Fibroblast of lung (primary cell): ENCODE data around the gene CEP131. TPM values are rescaled to one million over a fixed set of nuclear protein-coding genes. Genes with fewer than 3 reads are reported as not detected.

ENCODE experiments used
- DNase-seq, 2 donors: peaks; one replicate each; pipeline versions ENCODE4 v3.0.0 to v3.0.0-alpha.2; 2010; ENCODE audit warnings: low read depth in 2 of 2
- H2AFZ ChIP-seq: 2 replicates; pipeline ENCODE4 v1.5.1; 2012; ENCODE audit warnings: low read length, control low read depth, inconsistent platforms
- H3K27ac ChIP-seq: 2 replicates; pipeline ENCODE4 v1.5.1; 2011; ENCODE audit warnings: low read length, control low read depth; ENCODE audit not compliant: insufficient read depth
- H3K27me3 ChIP-seq: 2 replicates; pipeline ENCODE4 v1.5.1; 2011; ENCODE audit warnings: mild to moderate bottlenecking, low read length; ENCODE audit not compliant: control insufficient read depth, insufficient read depth
- H3K36me3 ChIP-seq: 2 replicates; pipeline ENCODE4 v1.5.1; 2011; ENCODE audit warnings: low read length; ENCODE audit not compliant: control insufficient read depth, insufficient read depth
- H3K4me1 ChIP-seq: 2 replicates; pipeline ENCODE4 v1.5.1; 2011; ENCODE audit warnings: low read length; ENCODE audit not compliant: control insufficient read depth, insufficient read depth; ENCODE audit errors: extremely low read depth
- H3K4me2 ChIP-seq: 2 replicates; pipeline ENCODE4 v1.5.1; 2011; ENCODE audit warnings: low read length, control low read depth; ENCODE audit not compliant: insufficient read depth; ENCODE audit errors: extremely low read depth
- H3K4me3 ChIP-seq, 4 experiments: fragments of 200-600 bp in 1 of 4; sonication (generic) in 1 of 4; replicated peaks in 1 of 4; 2 replicates each; pipeline ENCODE4 v1.5.1; 2011 to 2016; ENCODE audit warnings: low read length in 4 of 4, low read depth in 3 of 4, mild to moderate bottlenecking in 3 of 4, control low read depth in 2 of 4, inconsistent platforms in 1 of 4, mixed read lengths in 1 of 4; ENCODE audit not compliant: insufficient read depth in 1 of 4; ENCODE audit errors: control extremely low read depth in 1 of 4
- H3K79me2 ChIP-seq: 2 replicates; pipeline ENCODE4 v1.5.1; 2012; ENCODE audit warnings: mild to moderate bottlenecking, low read length, inconsistent platforms; ENCODE audit not compliant: control insufficient read depth, insufficient read depth
- H3K9ac ChIP-seq: 2 replicates; pipeline ENCODE4 v1.5.1; 2011; ENCODE audit warnings: mild to moderate bottlenecking, low read length, control low read depth; ENCODE audit not compliant: insufficient read depth
- H3K9me3 ChIP-seq: 2 replicates; pipeline ENCODE4 v1.5.1; 2012; ENCODE audit warnings: low read depth, low read length; ENCODE audit not compliant: control insufficient read depth, insufficient read depth
- H4K20me1 ChIP-seq: 2 replicates; pipeline ENCODE4 v1.5.1; 2011; ENCODE audit warnings: low read length; ENCODE audit not compliant: control insufficient read depth, insufficient read depth; ENCODE audit errors: extremely low read depth
- EZH2 ChIP-seq: IDR thresholded peaks from 2 replicates; pipeline ENCODE4 v1.5.1; 2012; ENCODE audit warnings: low read length, control low read depth, mild to moderate bottlenecking; ENCODE audit errors: missing control alignments
- polyA plus RNA-seq, 2 donors: library from polyadenylated mRNA; depleted of rRNA in 1 of 2; stranded (reverse) in 1 of 2; unstranded in 1 of 2; fragments of >200 nt; gene quantifications; 2 replicates each; pipeline ENCODE4 v1.2.1, GENCODE V29; 2011 to 2012; ENCODE audit warnings: missing spikeins in 1 of 2
- total RNA-seq: library from RNA; depleted of rRNA; stranded (reverse); fragments of >200 nt; gene quantifications from 2 replicates; pipeline ENCODE4 v1.2.1, GENCODE V29; 2014
- TF ChIP-seq, protein P1 (sequence below), 2 donors: IDR thresholded peaks in 1 of 2; conservative IDR thresholded peaks in 1 of 2; 1 replicate in 1 of 2; 2 replicates in 1 of 2; pipeline ENCODE4 v1.5.1; 2011 to 2012; ENCODE audit warnings: low read length in 2 of 2, control low read depth in 1 of 2, inconsistent platforms in 1 of 2, low read depth in 1 of 2, mild to moderate bottlenecking in 1 of 2

CEP131 gene
- total and polyA plus RNA-seq, 2 donors (not counting 1 experiment from before 2014, with no cell fraction given) = 2.0 to 7.4 TPM

DNA sequence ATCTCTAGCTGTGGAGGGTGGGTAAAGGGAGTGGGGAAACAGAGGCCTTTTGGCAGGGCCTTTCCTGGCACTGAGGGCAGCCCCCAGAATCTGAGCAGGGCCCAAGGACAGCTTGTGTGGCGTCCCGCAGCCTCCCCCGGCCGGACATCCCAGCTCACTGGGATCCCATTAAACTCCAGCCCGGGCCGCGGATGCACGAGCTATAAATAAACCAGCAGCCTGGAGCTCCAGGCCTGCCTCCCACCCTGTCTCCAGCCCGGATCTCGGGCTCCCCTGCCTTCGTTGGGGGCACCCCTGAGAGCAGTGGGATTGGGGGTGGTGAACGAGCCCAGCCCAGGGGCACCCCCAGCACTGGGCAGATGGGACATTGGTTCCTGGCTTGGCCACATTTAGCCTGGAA is 42.9 kb downstream of the CEP131 start:
- Histone ChIP-seq H3K9ac (no peak overlapping the region), H3K79me2 (no peaks in the 10 kb centered on the region), H3K4me3 (no peak overlapping the region), H3K27ac (no peak overlapping the region), H3K27me3 (peaks cover 5% of the 10 kb centered on the region), H3K36me3 (no peaks in the 10 kb centered on the region), H3K4me1 (no peaks in the 10 kb centered on the region), H3K9me3 (no peaks in the 10 kb centered on the region), H3K4me2 (no peak overlapping the region), H2AFZ (no peak overlapping the region), H4K20me1 (no peaks in the 10 kb centered on the region)
- no peak for DNase-seq
- TF ChIP-seq, protein P1, sequence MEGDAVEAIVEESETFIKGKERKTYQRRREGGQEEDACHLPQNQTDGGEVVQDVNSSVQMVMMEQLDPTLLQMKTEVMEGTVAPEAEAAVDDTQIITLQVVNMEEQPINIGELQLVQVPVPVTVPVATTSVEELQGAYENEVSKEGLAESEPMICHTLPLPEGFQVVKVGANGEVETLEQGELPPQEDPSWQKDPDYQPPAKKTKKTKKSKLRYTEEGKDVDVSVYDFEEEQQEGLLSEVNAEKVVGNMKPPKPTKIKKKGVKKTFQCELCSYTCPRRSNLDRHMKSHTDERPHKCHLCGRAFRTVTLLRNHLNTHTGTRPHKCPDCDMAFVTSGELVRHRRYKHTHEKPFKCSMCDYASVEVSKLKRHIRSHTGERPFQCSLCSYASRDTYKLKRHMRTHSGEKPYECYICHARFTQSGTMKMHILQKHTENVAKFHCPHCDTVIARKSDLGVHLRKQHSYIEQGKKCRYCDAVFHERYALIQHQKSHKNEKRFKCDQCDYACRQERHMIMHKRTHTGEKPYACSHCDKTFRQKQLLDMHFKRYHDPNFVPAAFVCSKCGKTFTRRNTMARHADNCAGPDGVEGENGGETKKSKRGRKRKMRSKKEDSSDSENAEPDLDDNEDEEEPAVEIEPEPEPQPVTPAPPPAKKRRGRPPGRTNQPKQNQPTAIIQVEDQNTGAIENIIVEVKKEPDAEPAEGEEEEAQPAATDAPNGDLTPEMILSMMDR (conservative IDR thresholded peaks at IDR 0.05 in 1 of 2, IDR thresholded peaks at IDR 0.05 in 1 of 2; ENCODE audit: low read depth in 1 of 2, low read length in 2 of 2) = no peak
- no peak for TF ChIP-seq EZH2

DNA sequence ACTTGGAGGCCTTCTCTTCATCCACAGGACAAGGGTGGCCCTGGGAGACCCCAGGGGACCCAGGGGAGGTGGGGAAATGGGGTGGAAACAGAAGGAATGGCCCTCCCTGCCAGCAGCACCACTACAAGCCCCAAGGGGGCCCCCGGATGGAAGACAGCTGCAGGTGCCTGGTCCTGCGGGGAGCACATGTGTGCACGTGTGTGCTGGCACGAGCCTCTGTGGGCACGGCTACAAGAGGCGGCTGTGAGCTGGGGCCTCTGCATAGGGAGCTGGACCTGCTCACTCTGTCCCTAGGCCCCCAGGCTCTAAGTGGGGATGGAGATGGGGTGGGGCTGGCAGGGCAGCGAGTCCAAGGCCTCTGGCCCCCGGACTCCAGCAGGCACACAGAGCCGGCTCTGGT is 43.5 kb downstream of the CEP131 start:
- Histone ChIP-seq H3K79me2 (no peaks in the 10 kb centered on the region), H3K27me3 (peaks cover 5% of the 10 kb centered on the region), H3K4me3 (no peak overlapping the region), H3K9me3 (no peaks in the 10 kb centered on the region), H3K9ac (no peak overlapping the region), H3K4me2 (no peak overlapping the region), H2AFZ (no peak overlapping the region), H3K4me1 (no peaks in the 10 kb centered on the region), H4K20me1 (no peaks in the 10 kb centered on the region), H3K27ac (no peak overlapping the region), H3K36me3 (no peaks in the 10 kb centered on the region)
- DNase-seq = no peak
- TF ChIP-seq, protein P1 (conservative IDR thresholded peaks at IDR 0.05 in 1 of 2, IDR thresholded peaks at IDR 0.05 in 1 of 2; ENCODE audit: low read depth in 1 of 2, low read length in 2 of 2) = no peak
- TF ChIP-seq EZH2 = no peak

- Histone ChIP-seq H3K9me3 (no peaks in the 10 kb centered on the region), H3K27ac (no peak overlapping the region), H3K27me3 (no peaks in the 10 kb centered on the region), H2AFZ (no peak overlapping the region), H3K4me1 (no peaks in the 10 kb centered on the region), H4K20me1 (no peaks in the 10 kb centered on the region), H3K79me2 (no peaks in the 10 kb centered on the region), H3K36me3 (no peaks in the 10 kb centered on the region), H3K9ac (no peak overlapping the region), H3K4me2 (no peak overlapping the region), H3K4me3 (no peak overlapping the region)
- no peak for TF ChIP-seq EZH2
- TF ChIP-seq, protein P1 (conservative IDR thresholded peaks at IDR 0.05 in 1 of 2, IDR thresholded peaks at IDR 0.05 in 1 of 2; ENCODE audit: low read depth in 1 of 2, low read length in 2 of 2) = no peak
- DNase-seq = no peak
Measured at GRCh38 chr17:81178136-81179091, 44.4 kb downstream of the CEP131 start.
